ENCODE measurements around the gene FRMD5. TPM values are rescaled to one million over a fixed set of nuclear protein-coding genes. Genes with fewer than 3 reads are reported as not detected.

The FRMD5 gene
- total RNA-seq, 4 donors from 2014 or later = 0.40 to 1.5 (median 1.1) TPM; not detected in 1

- WGBS, 2 donors (ENCODE audit: low coverage in 1 of 2) = 91 to 100% methylated on average over 2 to 4 of the region's 4 CpGs
- no peaks in the 10 kb centered on the region for H3K27me3 ChIP-seq
- intact Hi-C loops (cut with DNase I; ENCODE audit: low total_unique reads) = no loop called here
- H3K4me3 ChIP-seq = no peak overlapping the region
- no peaks in the 10 kb centered on the region for H3K9me3 ChIP-seq
- no peak overlapping the region for H3K27ac ChIP-seq
- in situ Hi-C loops (cut with MboI; ENCODE audit: low pct_ligation_motif_present in 1 of 4, low pct_unique_long_range_greater_than_20kb in 1 of 4, low sequenced_read_pairs in 3 of 4) = no loop called here
- H3K4me1 ChIP-seq = no peaks in the 10 kb centered on the region
- H3K36me3 ChIP-seq = no peaks in the 10 kb centered on the region
- TF ChIP-seq POLR2AphosphoS5 (IDR thresholded peaks at IDR 0.05) (no peak), POLR2A (IDR thresholded peaks at IDR 0.05) (no peak), CTCF (IDR thresholded peaks at IDR 0.05) (no peak), EP300 (IDR thresholded peaks at IDR 0.05; ENCODE audit: low read depth) (no peak)
- DNase-seq = no peak
Measured at GRCh38 chr15:43877371-43877770, 317.7 kb downstream of the FRMD5 start.

- TF ChIP-seq POLR2AphosphoS5 (IDR thresholded peaks at IDR 0.05) = no peak
- TF ChIP-seq CTCF (IDR thresholded peaks at IDR 0.05) = no peak
- TF ChIP-seq EP300 (IDR thresholded peaks at IDR 0.05; ENCODE audit: low read depth) = no peak
- TF ChIP-seq POLR2A (IDR thresholded peaks at IDR 0.05) = no peak
- in situ Hi-C loops (cut with MboI; ENCODE audit: low pct_ligation_motif_present in 1 of 4, low pct_unique_long_range_greater_than_20kb in 1 of 4, low sequenced_read_pairs in 3 of 4) (no loop called here), intact Hi-C loops (cut with DNase I; ENCODE audit: low total_unique reads) (no loop called here)
- H3K4me1 ChIP-seq = no peaks in the 10 kb centered on the region
- 98 to 100% methylated on average over 1 to 3 of the region's 3 CpGs for WGBS, 2 donors (ENCODE audit: low coverage in 1 of 2)
- H3K4me3 ChIP-seq = no peak overlapping the region
- H3K36me3 ChIP-seq = no peaks in the 10 kb centered on the region
- H3K9me3 ChIP-seq = no peaks in the 10 kb centered on the region
- H3K27ac ChIP-seq = no peak overlapping the region
- H3K27me3 ChIP-seq = no peaks in the 10 kb centered on the region
- no peak for DNase-seq
Measured at GRCh38 chr15:43876872-43877271, 318.2 kb downstream of the FRMD5 start.

- in situ Hi-C loops (cut with MboI; ENCODE audit: low pct_ligation_motif_present in 1 of 4, low pct_unique_long_range_greater_than_20kb in 1 of 4, low sequenced_read_pairs in 3 of 4) = no loop called here
Measured at GRCh38 chr15:43873651-43874050, 321.4 kb downstream of the FRMD5 start.

GRCh38 chr15:43872416-43873020 is 322.6 kb downstream of the FRMD5 start:
- no peak overlapping the region for H3K27ac ChIP-seq
- intact Hi-C loops (cut with DNase I; ENCODE audit: low total_unique reads) = no loop called here
- TF ChIP-seq POLR2AphosphoS5 (IDR thresholded peaks at IDR 0.05) (no peak), POLR2A (IDR thresholded peaks at IDR 0.05) (no peak), EP300 (IDR thresholded peaks at IDR 0.05; ENCODE audit: low read depth) (no peak), CTCF (IDR thresholded peaks at IDR 0.05) (peak; percentile 24 to 47 (median 30))
- H3K27me3 ChIP-seq = no peaks in the 10 kb centered on the region
- peak; percentile 11 for DNase-seq
- H3K4me1 ChIP-seq = no peaks in the 10 kb centered on the region
- no peaks in the 10 kb centered on the region for H3K36me3 ChIP-seq
- H3K9me3 ChIP-seq = no peaks in the 10 kb centered on the region
- in situ Hi-C loops (cut with MboI; ENCODE audit: low pct_ligation_motif_present in 1 of 4, low pct_unique_long_range_greater_than_20kb in 1 of 4, low sequenced_read_pairs in 3 of 4) = no loop called here
- H3K4me3 ChIP-seq = no peak overlapping the region
- 73% methylated on average over 6 of the region's 6 CpGs for WGBS, 2 donors (ENCODE audit: low coverage in 1 of 2)

More at GRCh38 chr15:43873651-43874050, 321.4 kb downstream of the FRMD5 start:
- no peak for DNase-seq
- TF ChIP-seq EP300 (IDR thresholded peaks at IDR 0.05; ENCODE audit: low read depth) = no peak
- TF ChIP-seq CTCF (IDR thresholded peaks at IDR 0.05) = no peak
- TF ChIP-seq POLR2A (IDR thresholded peaks at IDR 0.05) = no peak
- TF ChIP-seq POLR2AphosphoS5 (IDR thresholded peaks at IDR 0.05) = no peak
- intact Hi-C loops (cut with DNase I; ENCODE audit: low total_unique reads) = no loop called here
- H3K27ac ChIP-seq = no peak overlapping the region
- H3K27me3 ChIP-seq = no peaks in the 10 kb centered on the region
- H3K4me1 ChIP-seq = no peaks in the 10 kb centered on the region
- WGBS, 2 donors (ENCODE audit: low coverage in 1 of 2) = 95 to 100% methylated on average over 3 to 10 of the region's 10 CpGs
- H3K4me3 ChIP-seq = no peak overlapping the region
- H3K9me3 ChIP-seq = no peaks in the 10 kb centered on the region
- no peaks in the 10 kb centered on the region for H3K36me3 ChIP-seq
